ENCODE results near the gene PGP.

The PGP gene

GRCh38 chr16:2196162-2196980 is 18.3 kb downstream of the PGP start, which contains the start of gene CASKIN1:
CASKIN1 (minus strand) TSS chr16:2196605; CDS start chr16:2196432, 173 bp downstream.
- H3K27me3 ChIP-seq (ENCODE audit: control insufficient read depth, insufficient read depth, low read length), result peaks cover 62% of the 10 kb centered on the region
- H3K36me3 ChIP-seq (ENCODE audit: control insufficient read depth, insufficient read depth, low read length), result no peaks in the 10 kb centered on the region
- no peaks in the 10 kb centered on the region for H3K4me1 ChIP-seq (ENCODE audit: control insufficient read depth, insufficient read depth, low read length)
- no peaks in the 10 kb centered on the region for H3K9me3 ChIP-seq (ENCODE audit: control insufficient read depth, insufficient read depth, low read depth, low read length)
- no peak within 1 kb of the TSS for H3K27ac ChIP-seq (ENCODE audit: low read depth, low read length)
- no peak within 1 kb of the TSS for H3K9ac ChIP-seq (ENCODE audit: low read length)
- H3K4me3 ChIP-seq (ENCODE audit: low read depth, low read length), result peak within 1 kb of the TSS; percentile 60

- Histone ChIP-seq H3K9ac (ENCODE audit: low read length) (no peak overlapping the region), H3K27me3 (ENCODE audit: control insufficient read depth, insufficient read depth, low read length) (peaks cover 60% of the 10 kb centered on the region), H3K4me3 (ENCODE audit: low read depth, low read length) (peak overlapping the region; percentile 60)
Measured at GRCh38 chr16:2195322-2196161, 19.1 kb downstream of the PGP start.

GRCh38 chr16:2194852-2195321 is 19.8 kb downstream of the PGP start:
- Histone ChIP-seq H3K4me1 (ENCODE audit: control insufficient read depth, insufficient read depth, low read length) (no peaks in the 10 kb centered on the region), H3K4me3 (ENCODE audit: low read depth, low read length) (peak overlapping the region; percentile 60), H3K27me3 (ENCODE audit: control insufficient read depth, insufficient read depth, low read length) (peaks cover 53% of the 10 kb centered on the region)

More at GRCh38 chr16:2195322-2196161, 19.1 kb downstream of the PGP start:
- H3K27ac ChIP-seq (ENCODE audit: low read depth, low read length), result no peak overlapping the region
- no peaks in the 10 kb centered on the region for H3K36me3 ChIP-seq (ENCODE audit: control insufficient read depth, insufficient read depth, low read length)
- no peaks in the 10 kb centered on the region for H3K4me1 ChIP-seq (ENCODE audit: control insufficient read depth, insufficient read depth, low read length)
- no peaks in the 10 kb centered on the region for H3K9me3 ChIP-seq (ENCODE audit: control insufficient read depth, insufficient read depth, low read depth, low read length)

GRCh38 chr16:2194166-2194834 is 20.3 kb downstream of the PGP start:
- Histone ChIP-seq H3K9me3 (ENCODE audit: control insufficient read depth, insufficient read depth, low read depth, low read length) (no peaks in the 10 kb centered on the region), H3K4me3 (ENCODE audit: low read depth, low read length) (no peak overlapping the region), H3K9ac (ENCODE audit: low read length) (no peak overlapping the region), H3K36me3 (ENCODE audit: control insufficient read depth, insufficient read depth, low read length) (no peaks in the 10 kb centered on the region), H3K27ac (ENCODE audit: low read depth, low read length) (no peak overlapping the region), H3K27me3 (ENCODE audit: control insufficient read depth, insufficient read depth, low read length) (peaks cover 48% of the 10 kb centered on the region), H3K4me1 (ENCODE audit: control insufficient read depth, insufficient read depth, low read length) (no peaks in the 10 kb centered on the region)

More at GRCh38 chr16:2194852-2195321, 19.8 kb downstream of the PGP start:
- Histone ChIP-seq H3K27ac (ENCODE audit: low read depth, low read length) (no peak overlapping the region), H3K9me3 (ENCODE audit: control insufficient read depth, insufficient read depth, low read depth, low read length) (no peaks in the 10 kb centered on the region), H3K9ac (ENCODE audit: low read length) (no peak overlapping the region), H3K36me3 (ENCODE audit: control insufficient read depth, insufficient read depth, low read length) (no peaks in the 10 kb centered on the region)

GRCh38 chr16:2191446-2191706 is 23.3 kb downstream of the PGP start:
- no peaks in the 10 kb centered on the region for H3K4me1 ChIP-seq (ENCODE audit: control insufficient read depth, insufficient read depth, low read length)
- H3K27me3 ChIP-seq (ENCODE audit: control insufficient read depth, insufficient read depth, low read length), result peaks cover 22% of the 10 kb centered on the region

GRCh38 chr16:2190659-2191445 is 23.8 kb downstream of the PGP start:
- Histone ChIP-seq H3K9ac (ENCODE audit: low read length) (no peak overlapping the region), H3K36me3 (ENCODE audit: control insufficient read depth, insufficient read depth, low read length) (no peaks in the 10 kb centered on the region), H3K9me3 (ENCODE audit: control insufficient read depth, insufficient read depth, low read depth, low read length) (no peaks in the 10 kb centered on the region), H3K27me3 (ENCODE audit: control insufficient read depth, insufficient read depth, low read length) (peaks cover 21% of the 10 kb centered on the region), H3K27ac (ENCODE audit: low read depth, low read length) (no peak overlapping the region), H3K4me1 (ENCODE audit: control insufficient read depth, insufficient read depth, low read length) (no peaks in the 10 kb centered on the region), H3K4me3 (ENCODE audit: low read depth, low read length) (no peak overlapping the region)

More at GRCh38 chr16:2191446-2191706, 23.3 kb downstream of the PGP start:
- Histone ChIP-seq H3K4me3 (ENCODE audit: low read depth, low read length) (no peak overlapping the region), H3K36me3 (ENCODE audit: control insufficient read depth, insufficient read depth, low read length) (no peaks in the 10 kb centered on the region), H3K9ac (ENCODE audit: low read length) (no peak overlapping the region), H3K9me3 (ENCODE audit: control insufficient read depth, insufficient read depth, low read depth, low read length) (no peaks in the 10 kb centered on the region), H3K27ac (ENCODE audit: low read depth, low read length) (no peak overlapping the region)

- Histone ChIP-seq H3K4me3 (ENCODE audit: low read depth, low read length) (no peak overlapping the region), H3K27me3 (ENCODE audit: control insufficient read depth, insufficient read depth, low read length) (peaks cover 13% of the 10 kb centered on the region; the same call in 1 of the 2 replicates), H3K9ac (ENCODE audit: low read length) (peak overlapping the region; percentile 24), H3K4me1 (ENCODE audit: control insufficient read depth, insufficient read depth, low read length) (no peaks in the 10 kb centered on the region), H3K27ac (ENCODE audit: low read depth, low read length) (no peak overlapping the region), H3K9me3 (ENCODE audit: control insufficient read depth, insufficient read depth, low read depth, low read length) (no peaks in the 10 kb centered on the region), H3K36me3 (ENCODE audit: control insufficient read depth, insufficient read depth, low read length) (no peaks in the 10 kb centered on the region)
Measured at GRCh38 chr16:2190002-2190658, 24.5 kb downstream of the PGP start.

- Histone ChIP-seq H3K9me3 (ENCODE audit: control insufficient read depth, insufficient read depth, low read depth, low read length) (no peaks in the 10 kb centered on the region), H3K27me3 (ENCODE audit: control insufficient read depth, insufficient read depth, low read length) (peaks cover 6% of the 10 kb centered on the region; the same call in 1 of the 2 replicates), H3K27ac (ENCODE audit: low read depth, low read length) (no peak overlapping the region), H3K9ac (ENCODE audit: low read length) (no peak overlapping the region), H3K36me3 (ENCODE audit: control insufficient read depth, insufficient read depth, low read length) (no peaks in the 10 kb centered on the region), H3K4me1 (ENCODE audit: control insufficient read depth, insufficient read depth, low read length) (no peaks in the 10 kb centered on the region), H3K4me3 (ENCODE audit: low read depth, low read length) (no peak overlapping the region)
Measured at GRCh38 chr16:2189252-2189893, 25.3 kb downstream of the PGP start.

GRCh38 chr16:2188395-2188794 is 26.2 kb downstream of the PGP start:
- Histone ChIP-seq H3K27me3 (ENCODE audit: control insufficient read depth, insufficient read depth, low read length) (no peaks in the 10 kb centered on the region), H3K9me3 (ENCODE audit: control insufficient read depth, insufficient read depth, low read depth, low read length) (no peaks in the 10 kb centered on the region), H3K4me1 (ENCODE audit: control insufficient read depth, insufficient read depth, low read length) (no peaks in the 10 kb centered on the region), H3K27ac (ENCODE audit: low read depth, low read length) (no peak overlapping the region), H3K36me3 (ENCODE audit: control insufficient read depth, insufficient read depth, low read length) (no peaks in the 10 kb centered on the region), H3K4me3 (ENCODE audit: low read depth, low read length) (no peak overlapping the region), H3K9ac (ENCODE audit: low read length) (no peak overlapping the region)

Measured in HUES6 (cell line).